ENCODE measurements around the gene REEP1. TPM values are rescaled to one million over a fixed set of nuclear protein-coding genes. Genes with fewer than 3 reads are reported as not detected.
"Not testable (repeated sequence)": the region's sequence is repeated elsewhere in the genome, so short reads cannot be mapped to it uniquely, and the experiment has no call there.

The REEP1 gene
- total RNA-seq, 2 experiments from 2014 or later = 0.23 to 0.25 TPM

- ChIA-PET CTCF (interaction anchor here (1.0 kb wide), 1 partner anchor 13 kb away, joined by 3 read pairs; no protein-coding TSS in a partner anchor), POLR2A (no interaction called here)
Measured at GRCh38 chr2:86352137-86352726, 14.8 kb upstream of the REEP1 start.

- CTCF ChIA-PET = no interaction called here
- POLR2A ChIA-PET = no interaction called here
Measured at GRCh38 chr2:86350751-86351150, 13.3 kb upstream of the REEP1 start.

- ChIA-PET POLR2A (no interaction called here), CTCF (no interaction called here)
Measured at GRCh38 chr2:86347401-86347800, 10.0 kb upstream of the REEP1 start.

GRCh38 chr2:86345783-86346370 lies 8.5 kb upstream of the REEP1 start:
- POLR2A ChIA-PET, CTCF ChIA-PET: not testable (repeated sequence)

GRCh38 chr2:86344404-86344803 lies 7.0 kb upstream of the REEP1 start:
- CTCF ChIA-PET = interaction anchor here (0.7 kb wide), 1 partner anchor 177 kb away, joined by 3 read pairs; no protein-coding TSS in a partner anchor
- POLR2A ChIA-PET = no interaction called here

GRCh38 chr2:86342488-86342887 lies 5.1 kb upstream of the REEP1 start:
- ChIA-PET POLR2A (no interaction called here), CTCF (no interaction called here)

- CTCF ChIA-PET = no interaction called here
- POLR2A ChIA-PET = no interaction called here
Measured at GRCh38 chr2:86341470-86341869, 4.0 kb upstream of the REEP1 start.

GRCh38 chr2:86338778-86339295 lies 1.4 kb upstream of the REEP1 start:
- POLR2A ChIA-PET = no interaction called here

GRCh38 chr2:86336675-86337243 lies 667 bp downstream of the REEP1 start:
- CTCF ChIA-PET = interaction anchor here (0.6 kb wide), 1 partner anchor 466 kb away, joined by 3 read pairs; no protein-coding TSS in a partner anchor
- POLR2A ChIA-PET = interaction anchor here (0.8 kb wide), 1 partner anchor 137 kb away, joined by 3 read pairs; the partner anchor contains the start of gene MRPL35

More at GRCh38 chr2:86338778-86339295, 1.4 kb upstream of the REEP1 start:
- CTCF ChIA-PET = no interaction called here

GRCh38 chr2:86335865-86336674 lies 1.4 kb downstream of the REEP1 start:
- CTCF ChIA-PET = no interaction called here
- POLR2A ChIA-PET = no interaction called here

- POLR2A ChIA-PET = no interaction called here
- CTCF ChIA-PET = no interaction called here
Measured at GRCh38 chr2:86333378-86333777, 4.0 kb downstream of the REEP1 start.

- POLR2A ChIA-PET = no interaction called here
- CTCF ChIA-PET = no interaction called here
Measured at GRCh38 chr2:86332654-86333053, 4.8 kb downstream of the REEP1 start.

GRCh38 chr2:86331384-86331783 lies 6.0 kb downstream of the REEP1 start:
- ChIA-PET CTCF (interaction anchor here (0.6 kb wide), 1 partner anchor 341 kb away, joined by 3 read pairs; no protein-coding TSS in a partner anchor), POLR2A (no interaction called here)

- CTCF ChIA-PET = no interaction called here
- POLR2A ChIA-PET = no interaction called here
Measured at GRCh38 chr2:86330001-86330400, 7.4 kb downstream of the REEP1 start.

GRCh38 chr2:86323273-86324021 lies 14.0 kb downstream of the REEP1 start:
- CTCF ChIA-PET = no interaction called here
- POLR2A ChIA-PET = no interaction called here

- ChIA-PET POLR2A (no interaction called here), CTCF (no interaction called here)
Measured at GRCh38 chr2:86319700-86320580, 17.5 kb downstream of the REEP1 start.

GRCh38 chr2:86315084-86315483 lies 22.3 kb downstream of the REEP1 start:
- POLR2A ChIA-PET = no interaction called here

GRCh38 chr2:86314125-86314524 lies 23.3 kb downstream of the REEP1 start:
- ChIA-PET POLR2A (no interaction called here), CTCF (no interaction called here)

More at GRCh38 chr2:86315084-86315483, 22.3 kb downstream of the REEP1 start:
- CTCF ChIA-PET = interaction anchor here (0.6 kb wide), 1 partner anchor 283 kb away, joined by 3 read pairs; no protein-coding TSS in a partner anchor

GRCh38 chr2:86313341-86313740 lies 24.1 kb downstream of the REEP1 start:
- POLR2A ChIA-PET = no interaction called here
- CTCF ChIA-PET = no interaction called here

Measured in activated CD8-positive, alpha-beta memory T cell treated with anti-CD3 and anti-CD28 coated beads for 36 hours (primary cell).